H9 (cell line): ENCODE results near the gene TRAF2. TPM values are rescaled to one million over a fixed set of nuclear protein-coding genes. Genes with fewer than 3 reads are reported as not detected.

Source experiments
- DNase-seq: peaks from one replicate; pipeline ENCODE4 v3.0.0-alpha.2; 2017
- H2AFZ ChIP-seq: one replicate; pipeline ENCODE4 v1.6.1; 2013; ENCODE audit warnings: mild to moderate bottlenecking, low read length, control low read depth, moderate library complexity
- H2AK5ac ChIP-seq: 2 replicates; pipeline ENCODE4 v1.6.1; 2013; ENCODE audit warnings: low read length, control low read depth, mixed read lengths; ENCODE audit not compliant: insufficient read length
- H2BK120ac ChIP-seq: one replicate; pipeline ENCODE4 v1.6.1; 2013; ENCODE audit warnings: low read depth, mild to moderate bottlenecking, low read length, control low read depth, inconsistent platforms; ENCODE audit not compliant: poor library complexity, severe bottlenecking
- H2BK12ac ChIP-seq: 2 replicates; pipeline ENCODE4 v1.6.1; 2013; ENCODE audit warnings: low read length, control low read depth, mixed read lengths, low read depth; ENCODE audit not compliant: insufficient read length
- H2BK15ac ChIP-seq: 2 replicates; pipeline ENCODE4 v1.6.1; 2013; ENCODE audit warnings: low read depth, low read length, control low read depth
- H2BK20ac ChIP-seq: one replicate; pipeline ENCODE4 v1.6.1; 2013; ENCODE audit warnings: low read depth, mild to moderate bottlenecking, low read length, control low read depth, inconsistent platforms; ENCODE audit not compliant: poor library complexity, severe bottlenecking
- H2BK5ac ChIP-seq: 2 replicates; pipeline ENCODE4 v1.6.1; 2013; ENCODE audit warnings: low read length, control low read depth, mixed read lengths; ENCODE audit not compliant: insufficient read length
- H3K14ac ChIP-seq: 2 replicates; pipeline ENCODE4 v1.6.1; 2013; ENCODE audit warnings: low read length, control low read depth; ENCODE audit not compliant: insufficient read depth
- H3K18ac ChIP-seq: 2 replicates; pipeline ENCODE4 v1.6.1; 2013; ENCODE audit warnings: low read depth, mild to moderate bottlenecking, mixed read lengths, low read length, control low read depth; ENCODE audit not compliant: insufficient read length
- H3K23ac ChIP-seq: 2 replicates; pipeline ENCODE4 v1.6.1; 2013; ENCODE audit warnings: low read length, control low read depth, mixed read lengths, low read depth; ENCODE audit not compliant: insufficient read length
- H3K23me2 ChIP-seq: 2 replicates; pipeline ENCODE4 v1.6.1; 2013; ENCODE audit warnings: low read depth, mild to moderate bottlenecking, mixed read lengths, low read length, control low read depth; ENCODE audit not compliant: insufficient read length, poor library complexity, severe bottlenecking
- H3K27ac ChIP-seq: 2 replicates; pipeline ENCODE4 v1.5.1; 2013; ENCODE audit warnings: low read length, control low read depth, mixed read lengths, low read depth; ENCODE audit not compliant: insufficient read length
- H3K27me3 ChIP-seq: 2 replicates; pipeline ENCODE4 v1.6.1; 2013; ENCODE audit warnings: low read length, control low read depth, inconsistent platforms; ENCODE audit not compliant: insufficient read depth
- H3K4ac ChIP-seq: 2 replicates; pipeline ENCODE4 v1.6.1; 2013; ENCODE audit warnings: low read depth, mild to moderate bottlenecking, control low read depth, inconsistent platforms, low read length, moderate library complexity
- H3K4me1 ChIP-seq: 2 replicates; pipeline ENCODE4 v1.6.1; 2013; ENCODE audit warnings: low read length, control low read depth, inconsistent platforms; ENCODE audit not compliant: insufficient read depth
- H3K4me2 ChIP-seq: 2 replicates; pipeline ENCODE4 v1.6.1; 2013; ENCODE audit warnings: low read length, control low read depth, mixed read lengths; ENCODE audit not compliant: insufficient read length, insufficient read depth
- H3K56ac ChIP-seq: 2 replicates; pipeline ENCODE4 v1.6.1; 2013; ENCODE audit warnings: low read depth, mild to moderate bottlenecking, mixed read lengths, low read length, control low read depth; ENCODE audit not compliant: insufficient read length
- H3K79me1 ChIP-seq: 2 replicates; pipeline ENCODE4 v1.6.1; 2013; ENCODE audit warnings: low read depth, mild to moderate bottlenecking, moderate library complexity, low read length, control low read depth, inconsistent platforms; ENCODE audit not compliant: insufficient read depth, poor library complexity, severe bottlenecking
- H3K79me2 ChIP-seq: 2 replicates; pipeline ENCODE4 v1.6.1; 2013; ENCODE audit warnings: low read length, control low read depth, inconsistent platforms; ENCODE audit not compliant: insufficient read depth
- H3K9ac ChIP-seq: 2 replicates; pipeline ENCODE4 v1.6.1; 2013; ENCODE audit warnings: low read length, control low read depth, mixed read lengths; ENCODE audit not compliant: insufficient read length; ENCODE audit errors: extremely low read depth
- H3K9me3 ChIP-seq: one replicate; pipeline ENCODE4 v1.6.1; 2013; ENCODE audit warnings: low read depth, low read length, inconsistent platforms; ENCODE audit not compliant: control insufficient read depth
- H3T11ph ChIP-seq: one replicate; pipeline ENCODE4 v1.6.1; 2013; ENCODE audit warnings: mild to moderate bottlenecking, low read length, control low read depth, inconsistent platforms
- H4K20me1 ChIP-seq: one replicate; pipeline ENCODE4 v1.6.1; 2013; ENCODE audit not compliant: control insufficient read depth, insufficient read length, insufficient read depth
- H4K5ac ChIP-seq: 2 replicates; pipeline ENCODE4 v1.6.1; 2013; ENCODE audit warnings: low read depth, mild to moderate bottlenecking, mixed read lengths, low read length, control low read depth; ENCODE audit not compliant: insufficient read length
- H4K8ac ChIP-seq: replicated peaks from 2 replicates; pipeline ENCODE4 v1.6.1; 2013; ENCODE audit warnings: low read length, control low read depth, mixed read lengths, low read depth; ENCODE audit not compliant: insufficient read length
- H4K91ac ChIP-seq: 2 replicates; pipeline ENCODE4 v1.6.1; 2013; ENCODE audit warnings: low read depth, mild to moderate bottlenecking, moderate library complexity, mixed read lengths, low read length, control low read depth; ENCODE audit not compliant: insufficient read length
- H3K27ac Mint-ChIP-seq, 3 experiments: 2 replicates in 2 of 3; 3 replicates in 1 of 3; pipeline ENCODE4 v1.8.0; 2020 to 2021; ENCODE audit warnings: mixed read lengths in 3 of 3, mild to moderate bottlenecking in 1 of 3, moderate library complexity in 1 of 3
- H3K27me3 Mint-ChIP-seq: 2 replicates; pipeline ENCODE4 v1.8.0; 2021; ENCODE audit warnings: low read depth, mild to moderate bottlenecking, moderate library complexity, mixed read lengths
- H3K36me3 Mint-ChIP-seq, 3 experiments: 2 replicates in 2 of 3; 3 replicates in 1 of 3; pipeline ENCODE4 v1.8.0; 2020 to 2021; ENCODE audit warnings: low read depth in 3 of 3, mixed read lengths in 3 of 3; ENCODE audit not compliant: insufficient read depth in 1 of 3
- H3K4me1 Mint-ChIP-seq, 2 experiments: 2 replicates each; pipeline ENCODE4 v1.8.0; 2020; ENCODE audit warnings: mixed read lengths in 2 of 2
- H3K4me3 Mint-ChIP-seq, 2 experiments: 2 replicates in 1 of 2; 3 replicates in 1 of 2; pipeline ENCODE4 v1.8.0; 2020 to 2021; ENCODE audit warnings: mild to moderate bottlenecking in 2 of 2, mixed read lengths in 2 of 2, moderate library complexity in 1 of 2
- H3K9me3 Mint-ChIP-seq, 2 experiments: 2 replicates in 1 of 2; 3 replicates in 1 of 2; pipeline ENCODE4 v1.8.0; 2020; ENCODE audit warnings: mild to moderate bottlenecking in 2 of 2, mixed read lengths in 2 of 2, moderate library complexity in 1 of 2
- WGBS: extraction: QIAGEN DNeasy Blood & Tissue Kit; methylation state at CpG from one replicate; pipeline ENCODE4 v1.1.7; 2013; ENCODE audit warnings: missing lambda C conversion rate, low lambda C conversion rate, mixed read lengths; ENCODE audit not compliant: insufficient read length; ENCODE audit errors: extremely low coverage; 5-methylcytosine and 5-hydroxymethylcytosine counted together
- total RNA-seq: library from RNA; stranded (reverse); gene quantifications from 2 replicates; pipeline ENCODE4 v1.2.1, GENCODE V29; 2021
- TF ChIP-seq, protein P1 (sequence below): fragments of 200-600 bp; sonication (generic); conservative IDR thresholded peaks from 3 replicates; pipeline ENCODE4 v1.8.0; 2021; ENCODE audit warnings: antibody characterized with exemption, mild to moderate bottlenecking

The TRAF2 gene
- total RNA-seq, 1 experiment from 2014 or later: 48.8 TPM

DNA sequence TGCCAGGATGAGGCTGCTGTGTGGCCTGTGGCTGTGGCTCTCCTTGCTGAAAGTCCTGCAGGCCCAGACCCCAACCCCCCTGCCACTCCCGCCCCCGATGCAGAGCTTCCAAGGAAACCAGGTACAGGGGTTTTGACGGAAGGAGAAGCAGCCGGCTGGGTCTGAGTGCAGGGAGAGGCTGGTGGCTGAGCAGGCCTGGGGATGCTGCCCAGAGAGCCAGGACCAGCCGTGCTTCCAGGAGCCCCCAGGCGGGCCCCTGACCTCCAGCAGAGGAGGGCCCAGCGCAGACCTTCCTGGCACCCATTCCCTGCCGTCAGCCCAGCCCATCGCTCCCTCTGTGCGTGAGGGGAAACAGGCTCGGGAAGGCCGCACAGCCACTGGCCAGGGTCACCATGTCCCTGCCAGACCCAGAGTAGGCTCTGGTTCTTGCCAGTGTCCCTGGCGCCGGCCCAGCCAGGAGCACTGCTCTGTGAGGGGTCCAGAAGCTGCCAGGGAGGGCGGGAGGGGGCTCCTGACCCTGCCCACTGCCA is 66.1 kb downstream of the TRAF2 start:
- Mint-ChIP-seq H3K4me1 (peaks cover 6 to 8% of the 10 kb centered on the region in 2 experiments), H3K4me3 (no peak overlapping the region), H3K36me3 (no peaks in the 10 kb centered on the region; a peak in 1 of 7 replicates), H3K27me3 (0 out of 2 replicates have a peak, but pooled peaks cover 3% of the 10 kb centered on the region), H3K27ac (no peak overlapping the region), H3K9me3 (peaks cover 6% of the 10 kb centered on the region in 2 experiments; a peak in 4 of 5 replicates)
- Histone ChIP-seq H2BK15ac (no peak overlapping the region), H4K20me1 (no peaks in the 10 kb centered on the region), H3K27ac (no peak overlapping the region), H3K56ac (no peak overlapping the region), H4K5ac (no peak overlapping the region), H2BK20ac (no peak overlapping the region), H3K9ac (no peak overlapping the region), H3K23me2 (peaks cover 5% of the 10 kb centered on the region), H2AK5ac (no peak overlapping the region), H2AFZ (no peak overlapping the region), H3K4me1 (no peaks in the 10 kb centered on the region), H2BK12ac (no peak overlapping the region), H3K27me3 (no peaks in the 10 kb centered on the region), H3K79me2 (no peaks in the 10 kb centered on the region), H3K4ac (no peak overlapping the region), H3K23ac (no peak overlapping the region), H4K91ac (no peak overlapping the region), H3K79me1 (no peaks in the 10 kb centered on the region), H4K8ac (no peak overlapping the region), H3T11ph (no peak overlapping the region), H3K4me2 (no peak overlapping the region), H2BK120ac (no peak overlapping the region), H3K9me3 (no peaks in the 10 kb centered on the region), H3K14ac (no peak overlapping the region), H3K18ac (no peak overlapping the region), H2BK5ac (no peak overlapping the region)
- DNase-seq: no peak
- TF ChIP-seq, protein P1, sequence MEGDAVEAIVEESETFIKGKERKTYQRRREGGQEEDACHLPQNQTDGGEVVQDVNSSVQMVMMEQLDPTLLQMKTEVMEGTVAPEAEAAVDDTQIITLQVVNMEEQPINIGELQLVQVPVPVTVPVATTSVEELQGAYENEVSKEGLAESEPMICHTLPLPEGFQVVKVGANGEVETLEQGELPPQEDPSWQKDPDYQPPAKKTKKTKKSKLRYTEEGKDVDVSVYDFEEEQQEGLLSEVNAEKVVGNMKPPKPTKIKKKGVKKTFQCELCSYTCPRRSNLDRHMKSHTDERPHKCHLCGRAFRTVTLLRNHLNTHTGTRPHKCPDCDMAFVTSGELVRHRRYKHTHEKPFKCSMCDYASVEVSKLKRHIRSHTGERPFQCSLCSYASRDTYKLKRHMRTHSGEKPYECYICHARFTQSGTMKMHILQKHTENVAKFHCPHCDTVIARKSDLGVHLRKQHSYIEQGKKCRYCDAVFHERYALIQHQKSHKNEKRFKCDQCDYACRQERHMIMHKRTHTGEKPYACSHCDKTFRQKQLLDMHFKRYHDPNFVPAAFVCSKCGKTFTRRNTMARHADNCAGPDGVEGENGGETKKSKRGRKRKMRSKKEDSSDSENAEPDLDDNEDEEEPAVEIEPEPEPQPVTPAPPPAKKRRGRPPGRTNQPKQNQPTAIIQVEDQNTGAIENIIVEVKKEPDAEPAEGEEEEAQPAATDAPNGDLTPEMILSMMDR: no peak
- WGBS: no CpG with 5 or more reads among the region's 15 CpGs
